Bronchial epithelial cell (primary cell): ENCODE data around the gene STX19. TPM values are rescaled to one million over a fixed set of nuclear protein-coding genes. Genes with fewer than 3 reads are reported as not detected.

Experiments
- DNase-seq: peaks from one replicate; pipeline ENCODE4 v3.0.0-alpha.2; 2010; ENCODE audit warnings: low read depth
- FAIRE-seq: peaks from 2 replicates; lab custom pipeline; 2011; peaks lifted over from hg19 to GRCh38; lab: Jason Lieb, UNC
- H3K27me3 ChIP-seq: 2 replicates; pipeline ENCODE4 v1.5.1; 2011; ENCODE audit warnings: low read length; ENCODE audit not compliant: control insufficient read depth, insufficient read depth
- H3K36me3 ChIP-seq: 2 replicates; pipeline ENCODE4 v1.5.1; 2011; ENCODE audit warnings: low read length; ENCODE audit not compliant: control insufficient read depth, insufficient read depth
- H3K4me3 ChIP-seq: 2 replicates; pipeline ENCODE4 v1.5.1; 2011; ENCODE audit warnings: mild to moderate bottlenecking, low read depth, low read length, control low read depth
- total RNA-seq: library from RNA; depleted of rRNA; stranded (reverse); fragments of >200 nt; gene quantifications from 2 replicates; pipeline ENCODE4 v1.2.1, GENCODE V29; 2014
- TF ChIP-seq, protein P1 (sequence below): IDR thresholded peaks from 2 replicates; pipeline ENCODE4 v1.5.1; 2011; ENCODE audit warnings: mild to moderate bottlenecking, moderate library complexity, low read length, control low read depth, inconsistent platforms; ENCODE audit not compliant: insufficient read depth, severe bottlenecking

Gene STX19
- total RNA-seq, 1 donor from 2014 or later = 0.53 TPM

DNA sequence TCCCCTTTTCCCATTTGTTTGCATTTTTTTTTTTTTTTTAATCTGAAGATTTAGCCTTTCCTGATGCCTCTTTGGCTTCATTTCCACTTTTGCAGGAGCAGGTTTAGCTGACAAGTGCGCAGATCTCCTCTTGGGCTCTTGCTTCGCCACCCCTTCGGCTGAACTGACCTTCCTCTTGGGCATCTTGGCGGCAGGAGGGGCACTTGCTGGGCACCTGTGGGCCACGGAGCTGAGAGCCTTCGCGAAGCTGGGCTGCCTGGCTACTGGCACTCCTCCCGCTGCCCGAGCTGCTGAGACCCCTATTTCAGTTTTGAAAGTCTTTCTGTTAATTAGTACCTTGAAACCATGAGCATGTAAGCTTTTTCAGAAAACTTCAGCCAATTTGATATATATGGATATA lies 39.6 kb downstream of the STX19 start:
- TF ChIP-seq, protein P1, sequence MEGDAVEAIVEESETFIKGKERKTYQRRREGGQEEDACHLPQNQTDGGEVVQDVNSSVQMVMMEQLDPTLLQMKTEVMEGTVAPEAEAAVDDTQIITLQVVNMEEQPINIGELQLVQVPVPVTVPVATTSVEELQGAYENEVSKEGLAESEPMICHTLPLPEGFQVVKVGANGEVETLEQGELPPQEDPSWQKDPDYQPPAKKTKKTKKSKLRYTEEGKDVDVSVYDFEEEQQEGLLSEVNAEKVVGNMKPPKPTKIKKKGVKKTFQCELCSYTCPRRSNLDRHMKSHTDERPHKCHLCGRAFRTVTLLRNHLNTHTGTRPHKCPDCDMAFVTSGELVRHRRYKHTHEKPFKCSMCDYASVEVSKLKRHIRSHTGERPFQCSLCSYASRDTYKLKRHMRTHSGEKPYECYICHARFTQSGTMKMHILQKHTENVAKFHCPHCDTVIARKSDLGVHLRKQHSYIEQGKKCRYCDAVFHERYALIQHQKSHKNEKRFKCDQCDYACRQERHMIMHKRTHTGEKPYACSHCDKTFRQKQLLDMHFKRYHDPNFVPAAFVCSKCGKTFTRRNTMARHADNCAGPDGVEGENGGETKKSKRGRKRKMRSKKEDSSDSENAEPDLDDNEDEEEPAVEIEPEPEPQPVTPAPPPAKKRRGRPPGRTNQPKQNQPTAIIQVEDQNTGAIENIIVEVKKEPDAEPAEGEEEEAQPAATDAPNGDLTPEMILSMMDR = no peak

DNA sequence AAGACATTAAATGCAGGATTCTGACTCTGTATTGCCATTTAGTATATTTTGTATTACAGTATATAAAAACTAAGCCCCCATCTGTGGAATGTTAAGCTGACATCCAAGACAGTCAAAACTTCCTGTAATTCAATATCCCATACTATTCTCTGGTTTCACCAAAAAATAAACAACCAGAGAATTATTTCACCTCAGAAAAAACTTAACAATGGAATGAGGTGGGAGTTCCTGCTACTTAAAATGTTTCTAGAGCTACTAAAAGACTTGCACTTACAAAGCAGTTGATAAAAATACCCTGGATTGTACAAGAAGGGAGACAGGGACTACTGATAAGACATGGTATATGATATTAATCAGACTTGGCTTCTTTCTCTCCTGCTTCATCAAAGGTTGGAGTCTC lies 40.1 kb downstream of the STX19 start:
- DNase-seq (no peak), FAIRE-seq (no peak)
- Histone ChIP-seq H3K4me3 (no peak overlapping the region), H3K36me3 (peaks cover 2% of the 10 kb centered on the region), H3K27me3 (no peaks in the 10 kb centered on the region)
- TF ChIP-seq, protein P1 = no peak

More for the DNA sequence above, 39.6 kb downstream of the STX19 start:
- FAIRE-seq (no peak), DNase-seq (no peak)
- Histone ChIP-seq H3K4me3 (no peak overlapping the region), H3K27me3 (no peaks in the 10 kb centered on the region), H3K36me3 (peaks cover 2% of the 10 kb centered on the region)

DNA sequence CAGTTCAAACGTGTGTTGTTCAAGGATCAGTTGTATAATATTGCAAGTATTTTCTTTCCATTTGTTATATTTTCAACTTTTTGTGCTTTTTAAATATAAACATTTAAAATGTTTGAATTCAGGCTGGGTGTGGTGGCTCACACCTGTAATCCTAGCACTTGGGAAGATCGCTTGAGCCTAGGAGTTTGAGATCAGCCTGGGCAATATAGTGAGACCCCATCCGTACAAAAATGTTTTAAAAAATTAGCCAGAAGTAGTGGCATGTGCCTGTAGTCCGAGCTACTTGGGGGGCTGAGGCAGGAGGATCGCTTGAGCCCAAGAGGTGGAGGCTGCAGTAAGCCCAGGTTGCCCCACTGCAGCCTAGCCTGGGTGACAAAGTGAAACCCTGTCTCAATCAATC lies 43.8 kb downstream of the STX19 start:
- no peak for DNase-seq
- Histone ChIP-seq H3K36me3 (peaks cover 2% of the 10 kb centered on the region), H3K27me3 (no peaks in the 10 kb centered on the region), H3K4me3 (no peak overlapping the region)
- TF ChIP-seq, protein P1 = no peak
- no peak for FAIRE-seq

DNA sequence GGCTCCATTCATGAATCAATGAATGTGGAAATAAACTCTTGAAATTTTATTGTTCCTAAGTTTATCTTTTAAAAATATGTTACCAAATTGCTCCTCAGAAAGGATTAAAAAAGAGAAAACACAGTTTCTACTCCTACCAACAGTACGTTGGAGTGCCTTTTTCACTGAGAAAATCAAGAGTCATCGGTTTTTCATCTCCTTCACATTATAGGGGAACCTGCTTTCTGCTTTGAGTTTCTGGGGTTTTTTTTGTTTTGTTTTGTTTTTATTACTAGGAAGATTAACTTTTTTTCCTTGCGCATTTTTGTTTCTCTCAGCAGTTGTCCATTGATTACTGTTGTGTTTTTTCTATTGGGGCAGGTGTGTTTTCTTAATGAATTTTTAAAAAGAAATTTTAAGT lies 45.0 kb downstream of the STX19 start:
- TF ChIP-seq, protein P1 = no peak
- no peaks in the 10 kb centered on the region for H3K36me3 ChIP-seq
- no peak for DNase-seq
- H3K4me3 ChIP-seq = no peak overlapping the region
- no peak for FAIRE-seq
- H3K27me3 ChIP-seq = no peaks in the 10 kb centered on the region

DNA sequence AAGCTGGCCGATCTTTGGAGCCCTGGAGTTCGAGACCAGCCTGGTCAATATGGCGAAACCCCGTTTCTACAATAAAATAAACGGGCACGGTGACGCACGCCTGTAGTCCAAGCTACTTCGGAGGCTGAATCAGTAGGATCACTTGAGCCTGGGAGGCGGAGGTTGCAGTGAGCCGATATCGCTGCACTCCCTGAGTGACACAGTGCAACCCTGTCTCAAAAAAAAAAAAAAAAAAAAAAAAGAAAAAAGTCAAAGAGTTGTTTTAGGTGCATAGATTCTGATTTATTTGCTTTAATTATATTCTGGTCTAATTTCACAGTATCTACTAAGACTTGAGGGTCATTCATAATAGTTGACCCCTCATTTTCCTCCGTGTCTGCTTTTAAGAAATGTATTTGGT lies 46.7 kb downstream of the STX19 start:
- TF ChIP-seq, protein P1 = no peak
- Histone ChIP-seq H3K27me3 (no peaks in the 10 kb centered on the region), H3K36me3 (no peaks in the 10 kb centered on the region), H3K4me3 (no peak overlapping the region)
- FAIRE-seq = no peak
- DNase-seq = no peak

DNA sequence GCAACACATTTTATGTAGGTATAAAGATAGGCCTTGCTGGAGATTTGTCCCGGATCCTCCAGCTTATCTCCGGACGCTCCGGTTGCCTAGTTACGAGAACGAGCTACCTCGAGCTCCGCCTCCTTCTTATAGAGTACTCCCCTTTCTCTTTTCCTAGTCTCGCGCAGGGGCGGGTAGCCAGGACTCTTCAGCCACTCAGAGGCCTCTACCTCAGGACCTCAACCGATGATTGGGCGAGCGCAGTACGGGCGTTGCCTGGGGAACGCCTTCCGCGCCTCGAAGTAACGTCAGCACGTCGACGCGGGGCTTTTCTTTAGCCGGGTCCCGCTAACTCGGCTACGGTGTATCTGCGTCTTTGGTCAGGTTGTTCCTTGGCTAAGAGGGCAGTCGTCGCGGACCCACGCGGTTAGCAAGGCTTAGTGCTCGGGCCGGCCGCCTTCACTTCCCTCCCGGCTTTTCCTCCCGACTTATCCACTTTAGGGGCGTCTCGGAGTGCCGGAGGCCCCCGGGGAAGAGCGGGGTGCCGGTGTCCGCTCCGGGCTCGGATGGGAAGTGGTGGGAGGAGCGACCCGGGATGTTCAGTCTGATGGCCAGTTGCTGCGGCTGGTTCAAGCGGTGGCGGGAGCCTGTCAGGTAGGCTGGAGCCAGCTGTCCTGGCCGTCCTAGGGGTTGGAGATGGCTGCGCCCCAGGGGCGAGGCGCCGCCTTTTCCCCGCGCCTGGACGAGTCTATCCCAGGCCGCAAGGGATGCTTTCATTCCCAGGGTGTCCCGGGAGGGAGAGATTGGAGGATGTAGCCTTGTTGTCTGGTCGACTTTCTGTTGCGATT lies 48.3 kb downstream of the STX19 start, which contains the start of gene ARL13B:
TSS of gene ARL13B (plus strand) at position 306 of the 827 bp plus-strand sequence. CDS start at position 575, 269 bp downstream.
- peak; percentile 98 for FAIRE-seq
- peak; percentile 97 for DNase-seq
- H3K27me3 ChIP-seq = no peaks in the 10 kb centered on the region
- H3K36me3 ChIP-seq = no peaks in the 10 kb centered on the region
- H3K4me3 ChIP-seq = peak within 1 kb of the TSS; percentile 90
- TF ChIP-seq, protein P1 = no peak
